ENCODE results near the gene GCNT1. TPM values are rescaled to one million over a fixed set of nuclear protein-coding genes. Genes with fewer than 3 reads are reported as not detected.
"Not testable (repeated sequence)": the region's sequence is repeated elsewhere in the genome, so short reads cannot be mapped to it uniquely, and the experiment has no call there.

Gene GCNT1
- total RNA-seq, 2 donors from 2014 or later = 30.8 to 33.8 TPM

DNA sequence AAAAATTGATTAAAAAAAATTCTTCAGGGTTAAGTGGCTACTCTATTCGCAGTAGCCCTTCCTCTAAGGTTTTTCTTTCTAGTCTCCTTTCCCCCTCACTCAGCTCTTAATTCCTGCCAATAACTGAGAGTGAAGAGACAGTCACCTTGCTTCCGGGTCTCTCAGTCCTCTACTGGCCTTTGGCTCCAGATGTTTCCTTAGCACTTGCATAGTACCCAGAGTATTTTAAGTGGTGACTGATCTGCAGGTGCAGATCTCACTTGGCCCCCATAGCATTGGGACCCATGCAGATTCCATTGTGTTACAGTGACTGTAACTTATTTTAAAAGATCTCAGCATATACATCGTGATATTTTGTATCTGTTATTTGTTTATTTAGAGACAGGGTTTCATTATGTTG lies 66.2 kb downstream of the GCNT1 start:
- no peak for DNase-seq
- intact Hi-C loops (cut with DNase I, micrococcal nuclease) = no loop called here
- no peak for ATAC-seq

DNA sequence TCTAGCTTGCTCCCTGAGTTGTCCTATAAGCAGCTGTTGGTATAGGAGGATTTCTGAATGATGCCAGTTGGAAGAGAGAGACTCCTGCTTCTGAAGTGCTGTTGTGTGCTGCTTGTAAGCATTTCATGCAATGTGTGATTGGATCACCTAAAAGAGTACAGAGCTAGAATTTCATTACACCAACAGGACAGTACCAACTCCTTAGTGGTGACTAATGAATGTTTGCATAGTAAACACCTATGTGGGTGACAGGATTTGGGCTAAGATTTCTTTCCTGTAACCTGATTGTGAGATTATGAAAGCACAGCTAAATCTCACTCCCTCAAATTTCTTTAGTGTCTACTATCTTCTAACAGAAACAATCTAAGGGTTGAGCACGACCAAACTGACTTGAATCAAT lies 67.0 kb downstream of the GCNT1 start:
- DNase-seq (no peak), ATAC-seq (no peak)
- intact Hi-C loops (cut with DNase I, micrococcal nuclease) = no loop called here

GRCh38 chr9:76528056-76528455 lies 69.1 kb downstream of the GCNT1 start:
- intact Hi-C loops (cut with DNase I, micrococcal nuclease) = no loop called here
- ATAC-seq = no peak
- no peak for DNase-seq

DNA sequence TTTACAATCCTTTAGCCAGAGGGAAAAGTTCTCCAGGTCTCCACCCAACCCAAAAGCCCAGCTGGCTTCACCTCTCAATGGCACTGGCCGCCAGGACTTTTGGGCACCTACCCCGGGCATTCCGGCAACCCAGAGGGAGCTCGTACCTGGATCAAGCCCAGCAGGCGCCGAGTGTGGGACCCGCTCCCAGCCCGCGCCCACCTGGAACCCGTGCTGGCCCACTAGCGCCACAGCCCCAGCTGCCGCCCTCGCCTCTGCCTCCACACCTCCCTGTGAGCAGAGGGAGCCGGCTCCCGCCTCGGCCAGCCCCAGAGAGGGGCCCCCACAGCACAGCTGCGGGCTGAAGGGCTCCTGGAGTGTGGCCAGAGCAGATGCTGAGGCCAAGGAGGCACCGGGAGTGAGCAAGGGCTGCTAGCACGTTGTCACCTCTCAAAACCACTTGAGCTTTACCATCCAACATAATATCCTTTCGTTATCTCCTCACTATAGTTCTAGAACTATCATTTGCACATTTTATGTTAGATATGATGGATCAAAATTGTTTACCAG lies 69.7 kb downstream of the GCNT1 start:
- ATAC-seq (no peak), DNase-seq (no peak)
- intact Hi-C loops (cut with DNase I, micrococcal nuclease) = no loop called here

DNA sequence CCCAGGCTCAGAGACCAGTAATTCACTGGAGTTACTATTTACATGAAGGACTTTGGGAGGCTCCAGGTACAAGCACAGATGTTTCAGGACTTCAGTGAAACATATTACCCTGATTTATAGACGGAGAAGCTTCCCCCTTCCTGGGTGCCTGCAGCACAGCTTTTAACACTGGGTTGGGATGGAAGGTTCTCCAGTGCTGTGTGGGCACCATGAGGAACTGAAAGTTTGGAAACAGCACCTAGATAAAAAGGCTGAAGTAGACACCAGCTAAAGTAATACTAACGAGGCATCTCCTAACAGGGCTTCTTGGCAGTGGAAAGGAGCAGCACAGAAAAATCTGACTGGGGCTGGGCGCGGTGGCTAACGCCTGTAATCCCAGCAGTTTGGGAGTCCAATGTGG lies 70.7 kb downstream of the GCNT1 start:
- DNase-seq = no peak
- no peak for ATAC-seq
- intact Hi-C loops (cut with DNase I, micrococcal nuclease) = no loop called here

DNA sequence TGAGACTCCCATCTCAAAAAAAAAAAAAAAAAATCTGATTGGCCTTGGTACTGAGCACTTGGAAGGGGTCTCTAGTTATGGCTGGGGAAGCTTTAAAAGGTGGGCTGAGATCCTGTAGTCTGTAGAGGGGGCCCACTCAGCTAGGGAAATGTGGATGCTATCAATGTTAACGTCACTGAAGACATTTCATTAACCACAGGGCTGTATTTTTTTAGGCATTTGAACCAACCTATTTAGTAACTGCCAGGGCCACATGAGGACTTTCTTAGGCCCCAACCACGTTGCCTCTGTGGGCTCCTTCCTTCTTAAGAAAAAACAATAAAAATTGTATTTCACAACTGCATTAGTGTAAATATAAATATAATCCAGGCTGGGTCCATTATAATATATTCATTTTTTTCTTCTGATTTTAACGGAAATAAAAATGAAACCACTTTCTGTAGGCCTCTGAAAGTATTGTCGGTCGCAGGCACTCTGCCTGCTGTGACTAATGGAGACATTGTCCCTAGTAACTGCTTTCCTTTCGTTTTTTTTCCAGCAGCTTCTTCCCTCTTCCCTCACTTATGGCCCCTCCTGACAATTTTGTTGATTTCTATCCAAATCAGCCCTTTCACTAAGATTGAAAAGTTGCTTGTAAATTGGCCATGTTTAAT lies 71.6 kb downstream of the GCNT1 start:
- no peak for ATAC-seq
- DNase-seq = no peak

DNA sequence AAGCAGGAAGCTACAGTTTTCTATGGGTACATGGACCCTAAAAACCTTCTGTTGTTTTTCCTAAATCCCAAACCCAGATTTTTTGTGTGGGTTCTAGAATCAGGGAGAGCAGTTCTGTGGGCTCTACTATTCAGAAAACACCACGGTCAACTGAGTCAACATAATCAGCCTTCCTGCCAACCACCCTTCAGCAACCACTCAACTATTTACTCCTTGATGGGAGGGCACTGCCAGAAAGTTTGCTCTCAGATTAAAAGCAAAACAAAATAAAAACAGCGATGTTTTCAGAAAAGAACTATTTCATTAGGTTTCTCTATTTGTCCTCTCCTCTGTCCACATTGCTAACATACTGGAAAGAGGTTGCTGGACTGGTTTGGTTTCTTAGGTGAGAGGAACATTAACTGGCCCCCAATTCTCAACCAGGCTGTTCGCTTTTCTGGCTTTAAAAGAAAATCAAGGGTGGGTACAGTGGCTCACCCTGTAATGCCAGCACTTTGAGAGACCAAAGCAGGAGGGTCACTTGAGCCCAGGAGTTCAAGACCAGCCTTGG lies 72.3 kb downstream of the GCNT1 start:
- DNase-seq (no peak), ATAC-seq (no peak)
- intact Hi-C loops (cut with DNase I, micrococcal nuclease) = no loop called here

More for the DNA sequence above, 71.6 kb downstream of the GCNT1 start:
- intact Hi-C loops (cut with DNase I, micrococcal nuclease) = no loop called here

GRCh38 chr9:76532877-76533276 lies 73.9 kb downstream of the GCNT1 start:
- ATAC-seq; intact Hi-C loops (cut with DNase I, micrococcal nuclease); DNase-seq: not testable (repeated sequence)

GRCh38 chr9:76534026-76534425 lies 75.0 kb downstream of the GCNT1 start:
- no peak for DNase-seq
- no peak for ATAC-seq
- intact Hi-C loops (cut with DNase I, micrococcal nuclease) = no loop called here

- DNase-seq = peak in 1 of 2 donors; percentile 26
- peak; percentile 53 for ATAC-seq
- intact Hi-C loops (cut with DNase I, micrococcal nuclease) = no loop called here
These were observed 78.2 kb downstream of the GCNT1 start for GRCh38 chr9:76537150-76537646.

- ATAC-seq (peak; percentile 62), DNase-seq (no peak)
- intact Hi-C loops (cut with DNase I, micrococcal nuclease) = no loop called here
These were observed 80.2 kb downstream of the GCNT1 start for GRCh38 chr9:76539180-76539579.

GRCh38 chr9:76542360-76542759 lies 83.4 kb downstream of the GCNT1 start:
- no peak for ATAC-seq
- DNase-seq = no peak
- intact Hi-C loops (cut with DNase I, micrococcal nuclease) = no loop called here

DNA sequence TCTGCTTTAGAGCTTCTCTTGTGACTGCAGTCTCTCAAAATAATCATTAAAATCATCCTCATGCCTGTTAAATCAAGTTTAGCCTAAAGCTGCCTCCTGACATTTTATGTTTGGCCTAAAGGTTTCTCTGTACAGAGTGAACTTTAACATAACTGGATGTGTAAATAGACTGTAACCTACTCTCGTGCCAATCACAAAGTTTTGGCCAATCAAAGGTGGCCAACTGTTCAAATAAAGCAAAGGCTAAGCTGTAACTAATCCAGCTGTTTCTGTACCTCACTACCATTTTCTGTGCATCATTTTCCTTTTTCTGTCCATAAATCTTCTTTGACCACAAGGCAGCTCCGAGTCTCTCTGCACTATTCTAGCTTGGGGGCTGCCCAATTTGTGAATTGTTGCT lies 86.2 kb downstream of the GCNT1 start:
- DNase-seq = peak in 1 of 2 donors; percentile 50
- intact Hi-C loops (cut with DNase I, micrococcal nuclease) = no loop called here
- ATAC-seq = peak; percentile 98

- intact Hi-C loops (cut with DNase I, micrococcal nuclease) = no loop called here
- DNase-seq (no peak), ATAC-seq (no peak)
These were observed 93.2 kb downstream of the GCNT1 start for GRCh38 chr9:76552181-76552580.

DNA sequence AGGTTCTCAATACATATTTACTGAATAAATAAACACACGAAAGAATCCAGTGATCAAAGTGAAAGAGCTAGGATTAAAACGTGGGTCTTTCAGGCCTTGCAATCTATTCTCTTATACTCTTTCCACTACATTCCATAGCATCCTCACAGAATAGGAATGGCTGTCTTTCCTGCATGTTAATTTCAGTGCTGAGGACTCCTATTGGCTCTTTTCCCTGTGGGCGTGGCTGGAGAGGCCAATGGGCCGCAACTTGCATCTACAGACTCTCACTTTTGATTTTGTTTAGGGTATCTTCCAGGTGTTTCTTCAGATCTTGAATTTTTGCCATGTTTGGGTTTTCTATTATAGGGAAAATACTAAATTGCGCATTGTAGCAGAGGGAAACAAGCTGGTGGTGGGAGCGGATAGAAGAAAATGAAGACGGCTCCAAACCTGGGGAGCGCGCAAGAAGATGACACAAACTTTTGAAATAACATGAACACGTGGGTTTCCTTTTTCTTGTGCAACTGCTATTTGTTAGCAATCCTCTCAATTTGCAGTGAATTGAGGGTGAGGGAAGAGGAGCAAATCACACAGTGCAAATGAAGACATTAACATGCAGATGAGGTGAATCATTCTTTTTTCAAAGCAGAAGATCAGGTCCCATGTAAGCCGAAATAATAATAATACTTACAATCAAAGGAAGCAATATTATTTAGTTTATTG lies 93.9 kb downstream of the GCNT1 start:
- intact Hi-C loops (cut with DNase I, micrococcal nuclease) = no loop called here
- DNase-seq = no peak
- ATAC-seq = no peak

DNA sequence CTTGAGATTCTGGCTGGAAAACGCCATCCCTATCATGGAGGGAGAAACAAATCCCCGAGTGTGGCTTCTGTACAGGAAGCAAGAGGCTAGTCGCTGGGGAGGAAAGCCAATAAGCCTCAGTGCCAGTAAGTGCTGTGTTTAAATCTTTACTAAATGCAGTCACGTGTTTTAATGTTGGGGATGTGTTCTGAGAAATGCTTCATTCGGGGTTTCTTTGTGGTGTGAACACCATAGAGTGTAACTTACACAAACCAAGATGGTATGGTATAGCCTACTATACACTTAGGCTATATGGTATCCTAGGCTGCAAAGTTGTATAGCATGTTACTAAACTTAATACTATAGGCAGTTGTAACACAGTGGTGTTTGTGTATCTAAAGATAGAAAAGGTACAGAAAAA lies 94.7 kb downstream of the GCNT1 start:
- ATAC-seq (no peak), DNase-seq (no peak)
- intact Hi-C loops (cut with DNase I, micrococcal nuclease) = no loop called here
